A549 (cell line): ENCODE results near the gene PDLIM1. TPM values are rescaled to one million over a fixed set of nuclear protein-coding genes. Genes with fewer than 3 reads are reported as not detected.

Experiments used
- ATAC-seq, 2 experiments: fragments of 200-7000 bp in 1 of 2; fragments of >200 bp in 1 of 2; cut with Nextera tagmentation in 1 of 2; cut with Tn5 transposase in 1 of 2; 3 replicates each; pipeline versions ENCODE4 v1.8.0 to v1.9.1; 2018 to 2020; ENCODE audit warnings: mild to moderate bottlenecking in 1 of 2, moderate library complexity in 1 of 2
- CTCF ChIA-PET: fragments of 300-600 bp; sonication (Branson Sonifier 250); formaldehyde crosslinking; extraction: SDS; loops from one replicate; lab custom pipeline; 2021; ENCODE audit warnings: antibody characterized with exemption, inconsistent platforms; lab: Yijun Ruan, JAX
- POLR2A ChIA-PET: fragments of 350-600 bp; formaldehyde crosslinking; extraction: SDS; loops from one replicate; lab custom pipeline; 2021; ENCODE audit warnings: antibody characterized with exemption, inconsistent platforms; lab: Yijun Ruan, JAX
- DNase-seq, 2 experiments: peaks; one replicate each; pipeline versions ENCODE4 v3.0.0 to v3.0.0-alpha.2; 2011 to 2016; ENCODE audit warnings: low read depth in 1 of 2, low spot score in 1 of 2
- FAIRE-seq: peaks from 2 replicates; lab custom pipeline; 2011; peaks lifted over from hg19 to GRCh38; lab: Jason Lieb, UNC
- H3K27ac ChIP-seq, 2 experiments: fragments of >200 bp; sonication (Bioruptor Twin); formaldehyde crosslinking; 3 replicates each; pipeline ENCODE4 v1.5.1; 2016 to 2017
- H3K4me1 ChIP-seq: fragments of >200 bp; sonication (Bioruptor Twin); formaldehyde crosslinking; 3 replicates; pipeline ENCODE4 v1.6.1; 2016
- H3K4me2 ChIP-seq: fragments of >200 bp; sonication (Bioruptor Twin); formaldehyde crosslinking; 3 replicates; pipeline ENCODE4 v1.6.1; 2016
- H3K4me3 ChIP-seq: fragments of >200 bp; sonication (Bioruptor Twin); formaldehyde crosslinking; 3 replicates; pipeline ENCODE4 v1.5.1; 2016
- H3K9me3 ChIP-seq: fragments of >200 bp; sonication (Bioruptor Twin); formaldehyde crosslinking; 3 replicates; pipeline ENCODE4 v1.6.1; 2016
- ATOH8 ChIP-seq: fragments of 250-450 bp; sonication (Bioruptor Pico); IDR thresholded peaks from 2 replicates; pipeline ENCODE4 v1.5.0; 2020; ENCODE audit warnings: low read depth, mild to moderate bottlenecking, moderate library complexity
- CHD4 ChIP-seq: fragments of 200-600 bp; sonication (generic); IDR thresholded peaks from 2 replicates; pipeline ENCODE4 v1.6.1; 2016; ENCODE audit warnings: antibody characterized with exemption, mild to moderate bottlenecking, borderline replicate concordance
- E2F6 ChIP-seq: IDR thresholded peaks from 2 replicates; pipeline ENCODE4 v1.6.1; 2012; ENCODE audit warnings: low read depth, borderline replicate concordance
- EHF ChIP-seq: fragments of 250-450 bp; sonication (Bioruptor Pico); IDR thresholded peaks from 2 replicates; pipeline ENCODE4 v1.5.0; 2020; ENCODE audit warnings: mild to moderate bottlenecking
- EHMT2 ChIP-seq: fragments of 200-600 bp; sonication (generic); IDR thresholded peaks from 2 replicates; pipeline ENCODE4 v1.6.1; 2016; ENCODE audit warnings: antibody characterized with exemption, low read depth, mild to moderate bottlenecking, moderate library complexity
- ESRRA ChIP-seq: fragments of 150-350 bp; IDR thresholded peaks from 2 replicates; pipeline ENCODE4 v1.6.1; 2014; ENCODE audit warnings: mild to moderate bottlenecking, low read length, borderline replicate concordance
- FOSL2 ChIP-seq, 2 experiments: fragments of 450-650 bp in 1 of 2; fragments of >200 bp in 1 of 2; sonication (Bioruptor Twin) in 1 of 2; formaldehyde crosslinking; IDR thresholded peaks; 2 replicates each; pipeline versions ENCODE4 v1.5.0 to v1.6.1; 2016 to 2020; ENCODE audit warnings: mild to moderate bottlenecking in 1 of 2, moderate library complexity in 1 of 2
- FOXS1 ChIP-seq: fragments of 250-450 bp; sonication (Bioruptor Pico); IDR thresholded peaks from 2 replicates; pipeline ENCODE4 v1.5.0; 2020; ENCODE audit warnings: mild to moderate bottlenecking, moderate library complexity
- HES2 ChIP-seq: fragments of >200 bp; sonication (Bioruptor Twin); formaldehyde crosslinking; IDR thresholded peaks from 2 replicates; pipeline ENCODE4 v1.6.1; 2016
- HEYL ChIP-seq: fragments of 250-450 bp; sonication (Bioruptor Pico); IDR thresholded peaks from 2 replicates; pipeline ENCODE4 v1.8.0; 2021; ENCODE audit warnings: mild to moderate bottlenecking, moderate library complexity
- HOXA7 ChIP-seq: fragments of 250-450 bp; sonication (Bioruptor Pico); IDR thresholded peaks from 2 replicates; pipeline ENCODE4 v1.5.0; 2020; ENCODE audit warnings: mild to moderate bottlenecking, moderate library complexity
- HOXB13 ChIP-seq: fragments of 250-450 bp; sonication (Bioruptor Pico); IDR thresholded peaks from 2 replicates; pipeline ENCODE4 v1.5.0; 2020; ENCODE audit warnings: low read depth, mild to moderate bottlenecking, moderate library complexity
- JUN ChIP-seq, 2 experiments: fragments of >200 bp; sonication (Bioruptor Twin); formaldehyde crosslinking; IDR thresholded peaks; 2 replicates in 1 of 2; 3 replicates in 1 of 2; pipeline ENCODE4 v1.6.1; 2016 to 2017
- KDM1A ChIP-seq: fragments of 200-600 bp; sonication (generic); IDR thresholded peaks from 2 replicates; pipeline ENCODE4 v1.6.1; 2016; ENCODE audit warnings: low read depth, mild to moderate bottlenecking
- KDM5A ChIP-seq: fragments of 200-600 bp; sonication (generic); IDR thresholded peaks from 2 replicates; pipeline ENCODE4 v1.6.1; 2016; ENCODE audit warnings: antibody characterized with exemption, mild to moderate bottlenecking
- MAFK ChIP-seq: fragments of 450-650 bp; IDR thresholded peaks from 2 replicates; pipeline ENCODE4 v1.6.1; 2014; ENCODE audit not compliant: partially characterized antibody
- MAX ChIP-seq: IDR thresholded peaks from 2 replicates; pipeline ENCODE4 v1.6.1; 2012
- MAZ ChIP-seq: fragments of 150-350 bp; IDR thresholded peaks from 2 replicates; pipeline ENCODE4 v1.6.1; 2014; ENCODE audit warnings: antibody characterized with exemption, low read depth, low read length, borderline replicate concordance
- NFE2L2 ChIP-seq: fragments of 150-350 bp; conservative IDR thresholded peaks from 2 replicates; pipeline ENCODE4 v1.6.1; 2014; ENCODE audit warnings: low read length
- NR3C1 ChIP-seq: fragments of >200 bp; sonication (Bioruptor Twin); formaldehyde crosslinking; IDR thresholded peaks from 3 replicates; pipeline ENCODE4 v1.6.1; 2017
- PBX3 ChIP-seq: IDR thresholded peaks from 2 replicates; pipeline ENCODE4 v1.6.1; 2012
- RAD21 ChIP-seq, 2 experiments: fragments of >200 bp in 1 of 2; sonication (Bioruptor Twin) in 1 of 2; formaldehyde crosslinking in 1 of 2; IDR thresholded peaks in 1 of 2; conservative IDR thresholded peaks in 1 of 2; 2 replicates in 1 of 2; 3 replicates in 1 of 2; pipeline ENCODE4 v1.6.1; 2012 to 2018; ENCODE audit warnings: inconsistent platforms in 1 of 2
- RARB ChIP-seq: fragments of 250-450 bp; sonication (Bioruptor Pico); IDR thresholded peaks from 2 replicates; pipeline ENCODE4 v1.8.0; 2021; ENCODE audit warnings: mild to moderate bottlenecking, moderate library complexity
- RFX5 ChIP-seq: fragments of 450-650 bp; IDR thresholded peaks from 2 replicates; pipeline ENCODE4 v1.7.1; 2014; ENCODE audit warnings: antibody characterized with exemption, mild to moderate bottlenecking, moderate library complexity
- SMC3 ChIP-seq: fragments of >200 bp; sonication (Bioruptor Twin); formaldehyde crosslinking; IDR thresholded peaks from 3 replicates; pipeline ENCODE4 v1.6.1; 2018; ENCODE audit warnings: inconsistent platforms
- SREBF2 ChIP-seq: fragments of 450-650 bp; IDR thresholded peaks from 2 replicates; pipeline ENCODE4 v1.6.1; 2014; ENCODE audit warnings: mild to moderate bottlenecking, moderate library complexity
- TP53 ChIP-seq: fragments of 250-450 bp; sonication (Bioruptor Pico); IDR thresholded peaks from 2 replicates; pipeline ENCODE4 v1.5.0; 2021; ENCODE audit warnings: mild to moderate bottlenecking, moderate library complexity
- ZFP36 ChIP-seq: fragments of 450-650 bp; IDR thresholded peaks from 2 replicates; pipeline ENCODE4 v1.6.1; 2014; ENCODE audit warnings: borderline replicate concordance; ENCODE audit not compliant: partially characterized antibody
- ZNF302 ChIP-seq: fragments of 250-450 bp; sonication (Bioruptor Pico); IDR thresholded peaks from 2 replicates; pipeline ENCODE4 v1.9.0; 2021; ENCODE audit warnings: inconsistent platforms, mild to moderate bottlenecking, moderate library complexity
- ZSCAN20 ChIP-seq: fragments of 250-450 bp; sonication (Bioruptor Pico); IDR thresholded peaks from 2 replicates; pipeline ENCODE4 v1.8.0; 2022; ENCODE audit warnings: mild to moderate bottlenecking, moderate library complexity
- WGBS: methylation state at CpG from one replicate; pipeline ENCODE4 v1.1.6; 2017; ENCODE audit errors: missing lambda C conversion rate; 5-methylcytosine and 5-hydroxymethylcytosine counted together
- polyA plus RNA-seq, 4 experiments: library from polyadenylated mRNA; depleted of rRNA in 3 of 4; stranded (reverse); fragments of >200 nt; fragmentation: RNase III in 1 of 4; extraction: RNeasy Plus Mini Kit Qiagen cat#74134 plus additional on column Dnase treatment in 1 of 4; gene quantifications; 2 replicates in 3 of 4; 3 replicates in 1 of 4; pipeline ENCODE4 v1.2.3, GENCODE V29; 2011 to 2017

Gene PDLIM1
- polyA plus RNA-seq, 2 of the 4 experiments (the other 2 are of a cell fraction): 92.5 to 128 TPM

GRCh38 chr10:95304976-95305375 lies 14.2 kb upstream of the PDLIM1 start (continued):
- TF ChIP-seq ESRRA (no peak), MAZ (no peak), NR3C1 (no peak), MAX (no peak), TP53 (CRISPR knock-in tag) (no peak), JUN (IDR thresholded peaks at IDR 0.05) (no peak), SREBF2 (no peak)

GRCh38 chr10:95304463-95304862 lies 13.7 kb upstream of the PDLIM1 start:
- TF ChIP-seq ZFP36 (no peak), RARB (CRISPR knock-in tag) (no peak), E2F6 (no peak), PBX3 (no peak), FOXS1 (CRISPR knock-in tag) (no peak), ATOH8 (no peak), SMC3 (no peak), NFE2L2 (no peak), NR3C1 (no peak)
- TF ChIP-seq, all 56 proteins: peak for 0
- ATAC-seq (no peak), DNase-seq (no peak), FAIRE-seq (no peak)
- H3K4me2 ChIP-seq: peak overlapping the region; percentile 3; the same call in 2 of the 3 replicates
- H3K4me1 ChIP-seq: peaks cover 52% of the 10 kb centered on the region
- peak overlapping the region in 1 of 2 experiments; percentile 31; a peak in 2 of 6 replicates for H3K27ac ChIP-seq
- WGBS: 91% methylated on average over 4 of the region's 4 CpGs
- H3K9me3 ChIP-seq: no peaks in the 10 kb centered on the region
- ChIA-PET POLR2A (no interaction called here), CTCF (interaction anchor here (1.2 to 1.9 kb wide), 3 partner anchors 58 to 61 kb away, joined by 4 to 7 read pairs (median 5); no protein-coding TSS in a partner anchor)
- H3K4me3 ChIP-seq: no peak overlapping the region

GRCh38 chr10:95303950-95304349 lies 13.1 kb upstream of the PDLIM1 start:
- CTCF ChIA-PET: interaction anchor here (0.6 to 1.9 kb wide), 4 partner anchors 36 to 61 kb away, joined by 3 to 7 read pairs (median 4); no protein-coding TSS in a partner anchor
- peak overlapping the region in 1 of 2 experiments; percentile 31; a peak in 3 of 6 replicates for H3K27ac ChIP-seq

GRCh38 chr10:95303535-95303934 lies 12.7 kb upstream of the PDLIM1 start:
- FAIRE-seq (no peak), DNase-seq (no peak), ATAC-seq (no peak)
- Histone ChIP-seq H3K4me3 (no peak overlapping the region), H3K9me3 (no peaks in the 10 kb centered on the region), H3K4me2 (peak overlapping the region; percentile 3; the same call in 1 of the 3 replicates), H3K27ac (peak overlapping the region in 1 of 2 experiments; percentile 31; a peak in 3 of 6 replicates), H3K4me1 (peaks cover 44% of the 10 kb centered on the region)
- 81% methylated on average over 8 of the region's 8 CpGs for WGBS
- ChIA-PET POLR2A (no interaction called here), CTCF (interaction anchor here (0.6 to 1.9 kb wide), 5 partner anchors 37 to 93 kb away, joined by 3 to 7 read pairs (median 4); no protein-coding TSS in a partner anchor)
- TF ChIP-seq FOSL2 (IDR thresholded peaks at IDR 0.05) (no peak), FOSL2 (CRISPR knock-in tag; IDR thresholded peaks at IDR 0.05) (peak; percentile 34), HOXB13 (CRISPR knock-in tag) (no peak), HES2 (no peak)

More at GRCh38 chr10:95303950-95304349, 13.1 kb upstream of the PDLIM1 start:
- no peak for ATAC-seq
- Histone ChIP-seq H3K9me3 (no peaks in the 10 kb centered on the region), H3K4me2 (peak overlapping the region; percentile 3; the same call in 1 of the 3 replicates), H3K4me1 (peaks cover 47% of the 10 kb centered on the region), H3K4me3 (no peak overlapping the region)
- POLR2A ChIA-PET: no interaction called here
- DNase-seq: no peak
- no peak for FAIRE-seq
- no peak for TF ChIP-seq ESRRA
- no peak for TF ChIP-seq KDM1A
- no peak for TF ChIP-seq RFX5
- no peak for TF ChIP-seq MAFK
- TF ChIP-seq CHD4: no peak
- no peak for TF ChIP-seq EHMT2
- TF ChIP-seq ZNF302: no peak
- no peak for TF ChIP-seq RAD21 (conservative IDR thresholded peaks at IDR 0.05 in 1 of 2, IDR thresholded peaks at IDR 0.05 in 1 of 2)
- TF ChIP-seq EHF (CRISPR knock-in tag): no peak
- TF ChIP-seq KDM5A: no peak
- TF ChIP-seq HEYL (CRISPR knock-in tag): no peak
- no peak for TF ChIP-seq ZSCAN20 (CRISPR knock-in tag)
- TF ChIP-seq HOXA7 (CRISPR knock-in tag): no peak
- WGBS: 93% methylated on average over 1 of the region's 1 CpG
